SH-SY5Y (cell line): Measurements from ENCODE around the gene MIOS.

Source experiments
- GATA2 ChIP-seq: IDR thresholded peaks from 2 replicates; pipeline ENCODE4 v1.6.1; 2011; ENCODE audit warnings: mild to moderate bottlenecking, low read depth, low read length
- GATA3 ChIP-seq: IDR thresholded peaks from 2 replicates; pipeline ENCODE4 v1.6.1; 2011; ENCODE audit warnings: low read depth, mild to moderate bottlenecking, low read length, moderate library complexity

Gene MIOS

DNA sequence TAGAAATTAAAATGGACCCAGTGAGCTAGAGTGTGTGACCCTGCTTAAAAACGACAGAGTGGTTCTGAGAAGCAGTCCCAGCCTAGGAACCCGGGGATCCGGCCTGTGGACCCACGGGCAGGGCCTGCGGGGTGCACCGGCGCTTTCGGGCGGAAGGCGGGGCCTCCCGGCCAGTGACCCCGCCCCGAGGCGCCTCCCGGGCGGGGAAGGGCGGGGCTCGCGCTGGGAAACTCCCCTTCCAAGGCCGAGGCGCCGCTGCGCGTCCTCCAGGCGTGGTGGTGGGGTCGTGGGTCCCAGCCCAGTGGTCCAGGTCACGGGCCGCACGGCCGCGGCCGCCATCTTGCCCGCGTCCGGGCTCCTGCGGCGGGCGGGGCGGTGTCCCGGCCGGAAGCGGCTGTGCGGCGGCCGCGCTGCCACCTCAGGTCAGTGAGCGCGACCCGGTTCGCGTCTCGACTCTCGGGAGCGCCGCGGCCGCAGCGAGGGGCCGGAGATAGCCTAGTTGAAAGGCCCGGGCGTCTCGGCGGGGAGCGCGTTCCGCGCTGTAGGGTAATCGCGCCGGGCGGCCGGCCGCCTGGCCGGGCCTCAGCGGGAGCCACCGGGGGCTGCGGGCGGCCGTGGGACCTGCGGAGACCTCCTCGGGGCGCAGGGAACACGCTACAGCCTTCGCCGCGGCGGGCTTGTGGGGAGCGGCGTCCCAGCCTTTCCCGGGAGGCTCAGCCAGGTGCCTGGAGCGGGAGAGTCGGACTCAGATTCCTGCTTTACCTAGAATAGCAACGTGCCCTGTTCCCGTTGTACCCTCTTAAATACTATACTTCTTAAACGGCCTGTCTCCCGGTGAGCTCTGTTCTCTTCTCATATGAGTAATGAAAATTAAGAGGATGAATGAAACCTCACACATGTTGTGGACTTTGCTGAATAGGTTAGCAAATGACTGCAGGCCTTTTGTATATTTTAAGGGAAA is at the start of gene MIOS:
Gene MIOS, plus strand, starts transcription at position 234 of the 961 bp plus-strand sequence. CDS start 5,592 bp downstream, outside the sequence.
- TF ChIP-seq GATA2 (no peak), GATA3 (no peak)

GRCh38 chr7:7517754-7518153 is 48.9 kb upstream of the MIOS start:
- no peak for TF ChIP-seq GATA3
- no peak for TF ChIP-seq GATA2

- TF ChIP-seq GATA2 (no peak), GATA3 (no peak)
Measured at GRCh38 chr7:7519056-7519455, 47.6 kb upstream of the MIOS start.

DNA sequence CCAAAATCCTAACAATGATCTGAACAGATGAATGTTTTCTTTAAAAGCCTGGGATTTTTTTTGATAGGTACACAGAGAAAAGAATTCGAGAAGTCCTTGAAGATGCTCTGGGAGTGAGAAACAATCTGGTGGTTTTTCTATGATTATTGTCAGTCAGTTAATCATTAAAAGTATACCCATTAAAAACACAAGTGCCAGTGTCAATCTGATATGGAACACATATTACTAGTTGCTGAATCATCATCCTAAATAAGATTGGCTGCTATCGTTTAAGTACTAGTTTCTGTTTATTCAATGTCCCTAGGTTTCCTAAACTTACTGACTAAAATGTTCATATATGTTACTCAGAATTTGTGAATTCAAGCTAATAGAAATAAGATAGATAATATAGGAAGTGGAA is 47.2 kb upstream of the MIOS start:
- TF ChIP-seq GATA2, result no peak
- TF ChIP-seq GATA3, result no peak

DNA sequence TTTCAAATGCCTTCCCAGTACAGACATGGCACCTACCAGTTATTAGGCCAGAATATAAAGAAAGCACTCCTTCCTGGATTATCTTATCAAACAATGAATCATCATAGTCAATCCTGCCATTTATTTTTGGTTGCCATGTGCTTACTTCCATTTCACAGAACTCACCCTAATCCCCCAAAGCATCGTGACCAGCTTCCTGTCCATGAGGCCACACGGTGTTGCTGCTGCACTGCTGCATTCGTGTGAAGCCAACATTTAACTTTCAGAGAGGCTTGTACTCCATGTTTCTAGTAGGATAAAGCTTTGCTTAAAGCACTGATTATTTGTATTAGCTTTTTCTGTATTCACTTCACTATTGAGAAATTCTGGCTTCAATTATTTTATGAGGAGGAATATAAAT is 45.4 kb upstream of the MIOS start:
- no peak for TF ChIP-seq GATA3
- TF ChIP-seq GATA2, result no peak

GRCh38 chr7:7522421-7522820 is 44.3 kb upstream of the MIOS start:
- TF ChIP-seq GATA2 (no peak), GATA3 (no peak)

DNA sequence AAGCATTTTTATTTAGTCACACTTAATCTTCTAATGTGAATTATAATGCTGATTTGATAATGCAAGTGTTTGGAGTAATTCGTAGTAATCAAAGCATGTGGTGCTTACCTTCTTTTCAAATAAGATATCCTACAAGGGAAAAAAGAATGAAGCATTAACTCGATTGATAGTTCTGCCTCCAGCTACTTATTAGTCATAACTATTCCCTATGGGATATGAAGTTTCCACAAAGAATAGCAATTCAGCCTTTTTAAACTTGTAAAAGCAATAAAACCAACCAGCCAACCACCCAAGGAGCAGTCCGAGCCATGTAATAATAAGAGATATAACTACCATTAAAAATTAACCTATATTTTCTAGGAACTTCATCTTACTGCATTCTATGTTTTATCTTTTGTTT is 42.6 kb upstream of the MIOS start:
- TF ChIP-seq GATA3 (no peak), GATA2 (no peak)

- TF ChIP-seq GATA3 (no peak), GATA2 (no peak)
Measured at GRCh38 chr7:7526006-7526405, 40.7 kb upstream of the MIOS start.

DNA sequence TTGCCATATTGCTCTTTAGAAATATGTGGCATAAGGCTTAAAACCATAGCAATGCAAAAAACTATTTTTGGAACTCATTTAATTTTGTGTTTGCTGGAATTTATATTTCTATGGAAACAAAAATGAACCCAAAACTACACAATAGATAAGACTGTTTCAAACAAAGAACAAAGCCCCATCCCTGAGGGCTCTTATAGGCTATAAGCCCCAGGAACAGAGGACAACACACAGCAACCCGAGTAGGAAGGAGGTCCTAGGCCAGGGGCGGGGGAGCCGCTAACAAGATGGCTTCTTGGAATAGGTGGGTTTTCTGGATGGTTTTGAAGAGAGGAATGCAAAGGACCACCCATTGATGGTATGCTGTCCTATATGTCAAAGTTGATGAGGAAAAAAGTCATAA is 39.6 kb upstream of the MIOS start:
- TF ChIP-seq GATA2, result no peak
- no peak for TF ChIP-seq GATA3

DNA sequence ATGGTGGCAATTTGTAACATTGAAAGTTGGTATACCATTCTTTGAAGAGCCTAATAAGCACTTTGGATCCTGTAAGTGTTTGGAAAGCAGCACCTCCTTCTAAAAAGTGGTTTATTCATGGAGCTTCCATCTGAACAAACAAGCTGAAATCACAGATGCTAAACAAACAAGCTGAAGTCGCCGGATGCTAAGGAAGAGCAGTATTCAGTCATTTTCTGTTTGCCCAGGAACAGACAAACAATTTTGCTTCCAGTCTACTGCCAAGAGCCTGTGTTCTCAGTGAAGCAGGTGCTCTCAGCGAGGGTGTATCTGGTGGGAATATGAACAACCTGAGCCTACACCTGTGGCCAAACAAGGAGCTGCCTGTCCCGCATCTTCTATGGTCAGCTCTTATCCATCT is 37.4 kb upstream of the MIOS start:
- no peak for TF ChIP-seq GATA2

DNA sequence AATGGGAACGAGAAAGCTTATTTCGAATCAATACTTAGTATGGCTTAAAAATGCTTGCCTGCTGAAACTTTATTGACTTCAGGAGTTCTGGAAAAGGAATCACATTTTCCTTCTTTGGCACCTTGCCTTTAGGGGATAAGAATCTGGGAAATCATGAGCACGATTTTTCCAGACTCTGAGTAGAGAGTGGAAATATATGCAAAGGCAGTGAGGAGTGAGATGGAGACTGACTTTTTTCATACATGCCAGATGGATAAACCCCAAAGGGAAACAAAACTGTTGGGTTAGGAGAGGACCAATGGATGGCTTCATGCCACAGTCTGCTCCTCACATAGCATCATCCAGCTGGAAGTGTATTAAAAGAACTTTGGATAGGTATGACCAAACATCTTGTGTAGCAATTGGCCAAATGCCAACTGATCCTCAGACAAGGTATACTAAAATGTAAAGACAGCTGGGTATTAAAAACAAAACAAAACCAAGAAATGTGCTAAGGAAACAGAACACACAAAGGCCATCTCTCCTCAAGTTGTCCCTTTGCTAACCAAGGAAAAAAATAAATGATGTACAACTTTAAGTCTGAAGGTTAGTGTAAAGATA is 32.8 kb upstream of the MIOS start:
- TF ChIP-seq GATA2 (no peak), GATA3 (no peak)

- no peak for TF ChIP-seq GATA2
Measured at GRCh38 chr7:7535691-7536090, 31.0 kb upstream of the MIOS start, which contains the start of gene COL28A1. Gene COL28A1 (minus strand): TSS chr7:7535873. CDS start chr7:7532875, 2,998 bp downstream.

DNA sequence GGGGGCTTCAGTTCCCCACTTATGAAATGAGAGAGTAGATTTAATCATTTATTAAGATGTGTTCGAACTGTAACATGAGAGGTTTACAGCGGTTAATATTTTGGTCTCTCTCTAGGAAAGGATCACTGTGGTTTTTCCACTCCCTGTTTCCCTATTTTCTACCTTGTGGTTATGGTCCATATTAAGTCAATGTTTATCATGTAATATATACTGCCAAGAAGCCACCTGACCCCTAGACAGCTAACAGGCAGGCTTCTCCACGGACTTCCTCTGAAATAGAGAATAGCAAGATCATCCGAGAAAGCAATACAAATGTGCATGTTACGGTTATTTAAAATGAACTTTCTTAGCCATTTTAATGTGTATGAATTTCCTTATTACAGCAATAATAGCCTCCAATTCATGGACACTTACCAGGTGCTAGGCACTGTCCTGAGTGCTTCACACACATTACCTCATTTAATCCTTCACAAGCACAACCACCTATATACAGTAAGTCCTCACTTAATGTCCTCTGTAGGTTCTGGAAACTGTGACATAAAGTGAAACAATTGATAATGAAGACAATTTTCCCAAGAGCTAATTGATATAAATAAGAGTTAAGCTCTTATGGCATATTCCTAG is 30.2 kb upstream of the MIOS start:
- TF ChIP-seq GATA2 (no peak), GATA3 (no peak)

DNA sequence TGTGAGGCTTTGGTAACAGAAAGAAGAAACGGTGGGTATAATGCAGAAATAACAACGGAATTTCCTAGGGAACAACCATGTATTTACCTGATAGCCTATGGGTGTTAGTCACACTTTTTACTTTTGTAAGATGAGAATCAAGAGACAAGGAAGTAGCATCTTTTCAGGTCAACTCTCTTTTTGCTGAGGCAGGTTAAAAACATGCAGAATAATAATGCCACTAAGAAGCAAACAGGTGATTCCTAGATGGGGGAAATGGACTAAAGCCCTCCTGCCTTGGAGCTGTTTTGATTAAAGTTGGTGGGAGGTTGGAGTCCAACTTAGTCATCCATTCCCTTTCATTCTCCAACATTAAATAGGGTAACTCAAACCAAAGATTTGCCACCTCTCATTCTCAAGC is 29.0 kb upstream of the MIOS start:
- no peak for TF ChIP-seq GATA3
- TF ChIP-seq GATA2, result no peak

GRCh38 chr7:7539152-7539551 is 27.5 kb upstream of the MIOS start:
- TF ChIP-seq GATA2, result no peak
- no peak for TF ChIP-seq GATA3
